ENCODE measurements around the gene ZNF423.

The ZNF423 gene

DNA sequence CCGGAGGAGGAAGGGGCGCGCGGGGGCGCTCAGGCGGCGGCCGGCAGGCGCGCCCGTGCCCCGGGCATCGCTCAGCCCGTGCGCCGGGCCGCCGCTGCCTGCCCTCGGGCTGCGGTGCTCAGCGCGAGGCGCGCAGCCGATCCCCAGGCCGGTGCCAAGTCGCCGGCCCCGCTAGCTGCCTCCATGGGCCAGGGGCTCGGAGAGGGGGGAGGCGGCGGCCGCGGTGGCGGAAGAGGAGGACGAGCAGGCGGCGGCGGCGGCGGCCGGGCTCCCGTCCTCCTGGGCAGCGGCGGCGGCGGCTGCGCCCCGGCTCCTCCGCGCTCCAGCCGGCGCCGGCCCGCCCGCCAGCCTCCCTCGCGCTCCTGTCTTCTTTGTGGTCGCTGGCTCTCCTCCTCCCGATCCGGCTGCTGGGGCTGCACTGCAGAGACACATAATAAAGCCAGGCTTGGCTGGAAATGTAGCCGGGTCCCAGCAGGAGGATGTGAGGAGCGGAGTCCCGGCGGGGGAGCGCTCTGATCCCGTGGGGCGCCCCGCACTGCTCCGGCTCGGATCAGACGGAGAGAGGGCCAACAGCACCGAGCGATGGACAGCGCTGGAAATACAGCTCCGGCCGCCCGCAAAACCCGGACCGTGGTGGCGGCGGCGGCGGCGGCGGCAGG lies 889 bp upstream of the ZNF423 start:
- under 1% methylated on average over 86 of the region's 86 CpGs for WGBS

DNA sequence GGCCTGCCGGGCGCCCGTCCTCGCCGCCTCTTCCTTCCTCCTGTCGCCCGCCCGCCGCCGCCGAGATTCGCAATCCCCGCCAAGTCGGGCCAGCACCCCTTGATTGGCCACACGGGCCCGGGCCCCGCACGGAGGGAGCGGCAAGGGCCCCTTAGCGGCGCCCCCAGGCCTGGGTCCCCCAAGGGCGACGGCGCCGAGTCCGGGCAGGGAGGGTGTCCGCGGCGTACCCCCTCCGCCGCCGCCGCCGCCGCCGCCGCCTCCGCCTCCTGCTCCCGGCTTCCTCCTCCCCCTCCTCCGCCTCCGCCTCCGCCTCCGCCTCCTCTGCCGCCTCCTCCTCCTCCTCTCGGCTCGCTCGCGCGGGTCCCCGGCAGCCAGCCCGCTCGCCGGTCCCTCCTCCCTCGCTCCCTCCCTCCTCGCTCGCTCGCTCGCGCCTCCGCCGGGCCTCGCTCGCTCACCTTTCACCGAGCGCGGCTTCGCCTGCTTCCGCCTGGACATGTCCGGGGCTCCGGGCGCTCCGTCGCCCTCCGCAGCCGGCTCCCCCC lies 561 bp downstream of the ZNF423 start:
- Histone ChIP-seq H3K36me3 (ENCODE audit: insufficient read depth, low read length) (no peaks in the 10 kb centered on the region; the same call in 1 of the 2 replicates), H3K4me3 (ENCODE audit: low read length) (peak overlapping the region; percentile 74), H3K4me1 (ENCODE audit: insufficient read depth, low read length) (peaks cover 44% of the 10 kb centered on the region), H3K27ac (ENCODE audit: low read depth, low read length) (peak overlapping the region; percentile 93; the same call in 1 of the 2 replicates), H3K27me3 (ENCODE audit: insufficient read depth, low read length) (peaks cover 30% of the 10 kb centered on the region), H3K9me3 (ENCODE audit: insufficient read depth, low read depth, low read length) (no peaks in the 10 kb centered on the region), H3K9ac (ENCODE audit: low read depth, low read length) (peak overlapping the region; percentile 76)
- under 1% methylated on average over 75 of the region's 75 CpGs for WGBS

More for the DNA sequence above, 889 bp upstream of the ZNF423 start:
- H3K9me3 ChIP-seq (ENCODE audit: insufficient read depth, low read depth, low read length) = no peaks in the 10 kb centered on the region
- peaks cover 33% of the 10 kb centered on the region for H3K27me3 ChIP-seq (ENCODE audit: insufficient read depth, low read length)
- peaks cover 30% of the 10 kb centered on the region for H3K4me1 ChIP-seq (ENCODE audit: insufficient read depth, low read length)
- peak overlapping the region; percentile 66 for H3K9ac ChIP-seq (ENCODE audit: low read depth, low read length)
- H3K36me3 ChIP-seq (ENCODE audit: insufficient read depth, low read length) = no peaks in the 10 kb centered on the region; the same call in 1 of the 2 replicates
- H3K4me3 ChIP-seq (ENCODE audit: low read length) = peak overlapping the region; percentile 74
- peak overlapping the region; percentile 79; the same call in 1 of the 2 replicates for H3K27ac ChIP-seq (ENCODE audit: low read depth, low read length)

DNA sequence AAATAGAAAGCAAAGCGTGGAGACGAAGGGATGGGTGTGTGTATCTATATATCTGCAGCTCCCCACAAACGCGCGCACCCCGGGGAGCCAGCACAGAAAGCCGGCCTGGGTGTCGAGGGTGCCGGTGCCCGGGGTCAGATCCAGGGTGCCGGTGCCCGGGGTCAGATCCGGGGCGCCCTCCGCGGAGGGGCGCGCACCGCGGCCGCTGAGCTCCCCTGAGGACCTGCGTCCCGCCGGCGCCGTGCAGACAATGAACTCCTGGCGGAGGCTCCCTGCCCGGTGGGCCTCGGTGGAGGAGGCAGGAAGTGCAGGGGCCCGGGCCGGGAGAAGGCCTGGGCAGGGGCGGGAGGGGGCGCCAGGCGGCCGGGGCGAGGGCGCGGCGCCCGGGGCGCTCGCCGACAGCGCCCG lies 1.1 kb downstream of the ZNF423 start:
- Histone ChIP-seq H3K27me3 (ENCODE audit: insufficient read depth, low read length) (peaks cover 26% of the 10 kb centered on the region), H3K4me3 (ENCODE audit: low read length) (peak overlapping the region; percentile 74), H3K4me1 (ENCODE audit: insufficient read depth, low read length) (peaks cover 49% of the 10 kb centered on the region), H3K27ac (ENCODE audit: low read depth, low read length) (peak overlapping the region; percentile 93), H3K36me3 (ENCODE audit: insufficient read depth, low read length) (no peaks in the 10 kb centered on the region; the same call in 1 of the 2 replicates), H3K9me3 (ENCODE audit: insufficient read depth, low read depth, low read length) (no peaks in the 10 kb centered on the region), H3K9ac (ENCODE audit: low read depth, low read length) (peak overlapping the region; percentile 76)
- under 1% methylated on average over 45 of the region's 45 CpGs for WGBS

DNA sequence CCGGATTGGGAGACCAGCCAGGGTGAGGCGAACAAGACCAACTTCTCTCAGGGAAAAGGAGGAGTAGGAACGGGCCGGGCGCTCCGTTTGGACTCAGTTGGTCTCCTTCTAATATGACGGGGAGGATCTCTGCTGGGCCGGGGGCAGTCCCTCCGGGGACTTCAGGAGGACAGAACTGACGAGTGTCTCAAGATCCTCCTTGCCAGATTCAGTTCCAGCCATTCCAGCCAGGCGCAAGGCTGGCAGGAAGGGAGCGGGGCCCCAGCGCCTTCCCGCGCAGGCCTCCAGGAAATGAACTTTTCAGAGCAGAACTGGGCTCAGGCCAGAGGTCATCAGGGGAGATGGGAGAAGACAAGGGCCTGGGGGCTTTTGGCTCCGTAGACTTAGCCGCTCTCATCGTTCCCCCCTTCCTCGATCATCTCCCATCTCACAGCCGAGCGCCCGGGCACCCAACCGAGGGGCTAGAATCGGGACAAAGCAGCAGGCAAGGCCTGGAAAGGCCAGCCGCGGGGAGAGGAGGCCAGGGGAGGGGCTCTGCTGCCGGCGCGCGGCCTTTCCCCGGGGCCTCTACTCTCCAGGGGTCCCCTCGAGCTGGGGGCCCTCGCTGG lies 1.6 kb downstream of the ZNF423 start:
- peak overlapping the region; percentile 76 for H3K9ac ChIP-seq (ENCODE audit: low read depth, low read length)
- 4% methylated on average over 31 of the region's 33 CpGs for WGBS

DNA sequence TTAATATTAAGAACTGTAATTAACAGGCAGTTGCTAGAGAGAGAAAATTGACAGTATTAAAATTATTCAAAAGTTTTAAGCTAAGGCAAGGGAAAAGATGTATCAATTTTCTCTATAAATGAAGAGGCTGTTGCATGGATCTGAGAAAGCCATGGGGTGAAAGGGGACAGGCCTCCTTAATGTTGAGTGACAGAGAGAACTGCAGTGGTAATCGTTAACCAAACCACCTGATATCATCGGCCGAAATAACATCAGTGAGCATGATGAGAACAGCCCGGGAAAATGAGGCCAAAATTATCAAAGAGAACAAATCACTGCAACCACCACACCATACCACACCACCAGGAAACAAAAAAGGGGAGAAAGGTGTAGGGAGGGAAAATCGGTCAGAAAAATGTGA lies 3.6 kb downstream of the ZNF423 start:
- H3K36me3 ChIP-seq (ENCODE audit: insufficient read depth, low read length) = peaks cover 7% of the 10 kb centered on the region; the same call in 1 of the 2 replicates
- no peaks in the 10 kb centered on the region for H3K9me3 ChIP-seq (ENCODE audit: insufficient read depth, low read depth, low read length)
- 88% methylated on average over 3 of the region's 5 CpGs for WGBS
- H3K4me1 ChIP-seq (ENCODE audit: insufficient read depth, low read length) = peaks cover 53% of the 10 kb centered on the region
- H3K4me3 ChIP-seq (ENCODE audit: low read length) = no peak overlapping the region
- H3K27ac ChIP-seq (ENCODE audit: low read depth, low read length) = no peak overlapping the region
- H3K9ac ChIP-seq (ENCODE audit: low read depth, low read length) = no peak overlapping the region
- H3K27me3 ChIP-seq (ENCODE audit: insufficient read depth, low read length) = peaks cover 1% of the 10 kb centered on the region; the same call in 1 of the 2 replicates

More for the DNA sequence above, 1.6 kb downstream of the ZNF423 start:
- Histone ChIP-seq H3K4me1 (ENCODE audit: insufficient read depth, low read length) (peaks cover 49% of the 10 kb centered on the region), H3K27ac (ENCODE audit: low read depth, low read length) (peak overlapping the region; percentile 74), H3K36me3 (ENCODE audit: insufficient read depth, low read length) (no peaks in the 10 kb centered on the region; the same call in 1 of the 2 replicates), H3K27me3 (ENCODE audit: insufficient read depth, low read length) (peaks cover 21% of the 10 kb centered on the region), H3K9me3 (ENCODE audit: insufficient read depth, low read depth, low read length) (no peaks in the 10 kb centered on the region), H3K4me3 (ENCODE audit: low read length) (peak overlapping the region; percentile 74)

GRCh38 chr16:49851468-49851787 lies 4.5 kb downstream of the ZNF423 start:
- Histone ChIP-seq H3K4me1 (ENCODE audit: insufficient read depth, low read length) (peaks cover 61% of the 10 kb centered on the region), H3K27ac (ENCODE audit: low read depth, low read length) (no peak overlapping the region), H3K27me3 (ENCODE audit: insufficient read depth, low read length) (no peaks in the 10 kb centered on the region), H3K4me3 (ENCODE audit: low read length) (no peak overlapping the region; the same call in 1 of the 2 replicates), H3K9ac (ENCODE audit: low read depth, low read length) (no peak overlapping the region), H3K9me3 (ENCODE audit: insufficient read depth, low read depth, low read length) (no peaks in the 10 kb centered on the region), H3K36me3 (ENCODE audit: insufficient read depth, low read length) (peaks cover 7% of the 10 kb centered on the region; the same call in 1 of the 2 replicates)
- 54% methylated on average over 5 of the region's 5 CpGs for WGBS

DNA sequence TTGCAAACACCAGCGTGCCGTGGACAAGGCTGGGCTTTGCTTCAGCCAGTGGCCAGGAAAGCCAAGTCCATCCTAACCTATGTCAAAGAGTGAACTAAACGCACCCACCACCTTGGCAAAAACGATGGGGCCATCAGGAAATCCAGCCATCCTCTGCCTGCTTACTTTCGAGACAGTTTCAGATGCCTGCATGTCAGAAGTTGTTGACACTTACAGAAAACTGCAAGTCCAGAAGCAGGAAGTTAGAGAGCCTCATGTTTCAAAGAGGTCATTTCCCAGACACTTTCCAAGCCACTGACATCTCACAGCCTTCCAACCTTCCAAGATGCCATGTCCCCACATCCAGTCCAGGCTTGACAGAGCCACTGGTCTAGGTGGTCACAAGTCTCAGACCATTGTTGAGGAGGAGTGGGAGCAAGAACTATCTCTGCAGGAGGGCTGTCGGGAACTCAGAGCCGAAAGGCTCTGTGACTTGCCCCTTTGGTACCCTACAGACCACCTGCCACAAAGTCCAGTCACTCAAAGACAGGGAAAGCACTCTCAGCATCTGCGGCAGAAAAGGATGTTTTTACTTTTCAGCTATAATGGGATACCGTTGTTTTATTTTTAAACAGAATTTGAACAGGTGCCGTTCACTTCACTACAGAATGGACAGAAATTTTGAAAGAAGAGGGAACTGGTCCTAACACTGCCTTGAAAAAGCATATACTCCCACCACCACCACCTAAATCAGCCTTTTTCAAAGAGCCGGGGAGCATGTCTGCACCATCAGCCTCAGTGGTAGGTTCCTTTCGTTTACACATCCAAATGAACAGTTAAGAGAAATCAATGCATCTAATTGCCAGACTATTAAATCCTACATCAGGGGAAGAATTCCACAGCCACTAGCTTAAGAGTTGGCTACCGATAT lies 5.1 kb downstream of the ZNF423 start:
- H3K9me3 ChIP-seq (ENCODE audit: insufficient read depth, low read depth, low read length) = no peaks in the 10 kb centered on the region
- no peak overlapping the region for H3K9ac ChIP-seq (ENCODE audit: low read depth, low read length)
- 81% methylated on average over 13 of the region's 13 CpGs for WGBS
- no peak overlapping the region for H3K27ac ChIP-seq (ENCODE audit: low read depth, low read length)
- H3K27me3 ChIP-seq (ENCODE audit: insufficient read depth, low read length) = no peaks in the 10 kb centered on the region
- H3K4me3 ChIP-seq (ENCODE audit: low read length) = no peak overlapping the region
- peaks cover 7% of the 10 kb centered on the region; the same call in 1 of the 2 replicates for H3K36me3 ChIP-seq (ENCODE audit: insufficient read depth, low read length)
- H3K4me1 ChIP-seq (ENCODE audit: insufficient read depth, low read length) = peaks cover 66% of the 10 kb centered on the region

DNA sequence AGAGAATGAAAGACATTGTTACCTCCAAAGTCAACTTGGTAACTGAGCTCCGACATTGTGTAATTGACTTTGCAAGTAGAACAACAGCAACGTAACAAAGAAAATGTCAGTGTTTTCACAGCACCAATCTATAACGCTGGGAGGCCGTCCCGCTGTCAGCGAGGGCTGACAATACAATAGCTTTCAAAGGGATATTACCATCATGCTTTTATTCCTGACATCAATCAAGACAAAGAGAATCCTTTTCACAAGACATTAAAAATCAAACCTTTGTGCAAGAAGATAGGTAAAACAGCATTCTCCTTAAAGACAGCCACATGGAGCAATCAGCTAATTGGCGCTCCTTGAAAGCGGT lies 6.2 kb downstream of the ZNF423 start:
- H3K36me3 ChIP-seq (ENCODE audit: insufficient read depth, low read length) = peaks cover 7% of the 10 kb centered on the region; the same call in 1 of the 2 replicates
- H3K9ac ChIP-seq (ENCODE audit: low read depth, low read length) = no peak overlapping the region
- H3K27ac ChIP-seq (ENCODE audit: low read depth, low read length) = no peak overlapping the region
- no peaks in the 10 kb centered on the region for H3K9me3 ChIP-seq (ENCODE audit: insufficient read depth, low read depth, low read length)
- H3K27me3 ChIP-seq (ENCODE audit: insufficient read depth, low read length) = no peaks in the 10 kb centered on the region
- H3K4me1 ChIP-seq (ENCODE audit: insufficient read depth, low read length) = peaks cover 66% of the 10 kb centered on the region
- no peak overlapping the region for H3K4me3 ChIP-seq (ENCODE audit: low read length)
- 57% methylated on average over 8 of the region's 8 CpGs for WGBS

DNA sequence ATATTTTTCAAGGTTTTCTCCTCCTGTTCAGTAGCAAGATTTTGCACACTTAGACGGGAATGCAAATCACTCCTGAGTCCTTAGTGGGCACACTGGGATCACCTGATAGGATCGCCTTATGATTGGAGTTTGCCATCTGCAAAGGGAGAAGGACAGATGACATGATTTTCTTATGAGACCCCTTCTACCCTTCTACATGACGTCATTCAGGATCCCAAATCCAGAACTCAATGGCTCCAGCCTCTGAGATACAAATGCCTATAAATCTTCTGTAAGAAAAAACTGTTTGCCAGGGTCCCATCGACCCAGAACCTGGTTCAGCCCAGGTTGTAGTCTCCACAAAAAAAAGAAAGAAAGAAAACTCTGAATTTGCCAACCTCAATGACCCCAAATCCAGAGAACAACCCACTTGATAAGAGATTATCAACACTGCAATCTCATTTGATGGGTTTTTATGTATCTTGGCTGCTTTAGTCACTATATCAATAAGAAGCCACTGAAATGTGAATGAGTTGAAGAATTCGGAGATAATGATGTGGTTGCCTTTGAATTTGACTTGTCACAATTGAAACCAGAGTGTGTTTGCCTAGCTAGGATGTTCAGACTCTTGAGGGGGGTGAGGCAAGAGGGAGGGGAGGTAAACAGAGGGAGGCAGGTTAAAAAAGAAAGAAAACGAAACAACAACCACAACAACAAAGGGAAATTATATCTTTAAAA lies 6.7 kb downstream of the ZNF423 start:
- H3K27me3 ChIP-seq (ENCODE audit: insufficient read depth, low read length) = no peaks in the 10 kb centered on the region
- 88% methylated on average over 5 of the region's 6 CpGs for WGBS

DNA sequence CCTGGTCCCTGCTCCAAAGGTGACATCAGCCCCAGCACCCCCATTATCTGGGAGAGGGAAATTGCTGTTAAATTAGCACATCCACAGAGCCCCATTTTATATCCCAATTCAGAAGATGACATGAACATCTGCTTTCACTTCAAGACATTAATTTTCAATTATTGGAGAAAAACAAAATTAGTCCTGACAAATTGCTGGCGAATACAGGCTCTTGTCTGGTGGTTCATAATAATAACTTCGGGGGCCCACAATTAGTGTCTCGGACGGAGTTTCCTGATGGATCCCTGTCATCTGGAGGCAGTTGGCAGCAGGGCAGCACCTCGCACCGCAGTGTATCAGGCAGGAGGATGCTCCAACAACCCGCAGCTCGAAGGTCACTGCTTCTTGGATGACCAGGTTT lies 7.4 kb downstream of the ZNF423 start:
- H3K36me3 ChIP-seq (ENCODE audit: insufficient read depth, low read length) = peaks cover 7% of the 10 kb centered on the region; the same call in 1 of the 2 replicates
- no peak overlapping the region for H3K27ac ChIP-seq (ENCODE audit: low read depth, low read length)
- H3K9ac ChIP-seq (ENCODE audit: low read depth, low read length) = no peak overlapping the region
- 94% methylated on average over 8 of the region's 8 CpGs for WGBS
- H3K4me3 ChIP-seq (ENCODE audit: low read length) = no peak overlapping the region
- H3K4me1 ChIP-seq (ENCODE audit: insufficient read depth, low read length) = peaks cover 70% of the 10 kb centered on the region
- no peaks in the 10 kb centered on the region for H3K9me3 ChIP-seq (ENCODE audit: insufficient read depth, low read depth, low read length)
- no peaks in the 10 kb centered on the region for H3K27me3 ChIP-seq (ENCODE audit: insufficient read depth, low read length)

More for the DNA sequence above, 6.7 kb downstream of the ZNF423 start:
- Histone ChIP-seq H3K9me3 (ENCODE audit: insufficient read depth, low read depth, low read length) (no peaks in the 10 kb centered on the region), H3K9ac (ENCODE audit: low read depth, low read length) (no peak overlapping the region), H3K4me3 (ENCODE audit: low read length) (no peak overlapping the region), H3K36me3 (ENCODE audit: insufficient read depth, low read length) (peaks cover 7% of the 10 kb centered on the region; the same call in 1 of the 2 replicates), H3K27ac (ENCODE audit: low read depth, low read length) (no peak overlapping the region), H3K4me1 (ENCODE audit: insufficient read depth, low read length) (peaks cover 71% of the 10 kb centered on the region)
